HUES48 (cell line): ENCODE results near the gene C10orf143.

Experiments used
- H3K27ac ChIP-seq: one replicate; pipeline ENCODE4 v1.7.0; 2013; ENCODE audit warnings: low read depth, low read length, inconsistent platforms
- H3K27me3 ChIP-seq: 2 replicates; pipeline ENCODE4 v1.6.1; 2013; ENCODE audit warnings: mild to moderate bottlenecking, low read length; ENCODE audit not compliant: control insufficient read depth, insufficient read depth
- H3K36me3 ChIP-seq: 2 replicates; pipeline ENCODE4 v1.6.1; 2013; ENCODE audit warnings: low read length; ENCODE audit not compliant: control insufficient read depth, insufficient read depth
- H3K4me1 ChIP-seq: 2 replicates; pipeline ENCODE4 v1.6.1; 2013; ENCODE audit warnings: mild to moderate bottlenecking, low read length; ENCODE audit not compliant: control insufficient read depth, insufficient read depth
- H3K4me3 ChIP-seq: 2 replicates; pipeline ENCODE4 v1.5.1; 2013; ENCODE audit warnings: mild to moderate bottlenecking, low read depth, low read length
- H3K9ac ChIP-seq: 2 replicates; pipeline ENCODE4 v1.6.1; 2013; ENCODE audit warnings: mild to moderate bottlenecking, low read depth, low read length, moderate library complexity
- H3K9me3 ChIP-seq: 2 replicates; pipeline ENCODE4 v1.6.1; 2013; ENCODE audit warnings: low read length; ENCODE audit not compliant: control insufficient read depth, insufficient read depth

Gene C10orf143

GRCh38 chr10:130022511-130023299 is 87.9 kb downstream of the C10orf143 start:
- H3K9me3 ChIP-seq = no peaks in the 10 kb centered on the region
- no peak overlapping the region for H3K27ac ChIP-seq
- no peak overlapping the region for H3K4me3 ChIP-seq
- no peak overlapping the region for H3K9ac ChIP-seq
- no peaks in the 10 kb centered on the region for H3K36me3 ChIP-seq
- H3K27me3 ChIP-seq = no peaks in the 10 kb centered on the region
- no peaks in the 10 kb centered on the region for H3K4me1 ChIP-seq

GRCh38 chr10:130022086-130022485 is 88.5 kb downstream of the C10orf143 start:
- Histone ChIP-seq H3K36me3 (no peaks in the 10 kb centered on the region), H3K27me3 (no peaks in the 10 kb centered on the region), H3K9me3 (no peaks in the 10 kb centered on the region), H3K9ac (no peak overlapping the region), H3K4me1 (no peaks in the 10 kb centered on the region), H3K4me3 (no peak overlapping the region), H3K27ac (no peak overlapping the region)

- Histone ChIP-seq H3K4me3 (no peak overlapping the region), H3K9ac (no peak overlapping the region), H3K27ac (no peak overlapping the region), H3K36me3 (no peaks in the 10 kb centered on the region), H3K27me3 (no peaks in the 10 kb centered on the region), H3K9me3 (no peaks in the 10 kb centered on the region), H3K4me1 (no peaks in the 10 kb centered on the region)
These were observed 89.2 kb downstream of the C10orf143 start for GRCh38 chr10:130021383-130021950.

GRCh38 chr10:130020651-130021382 is 89.8 kb downstream of the C10orf143 start:
- no peak overlapping the region for H3K4me3 ChIP-seq
- no peak overlapping the region for H3K9ac ChIP-seq
- no peak overlapping the region for H3K27ac ChIP-seq

GRCh38 chr10:130018730-130019185 is 91.9 kb downstream of the C10orf143 start:
- H3K4me3 ChIP-seq = no peak overlapping the region
- no peaks in the 10 kb centered on the region for H3K36me3 ChIP-seq
- H3K27me3 ChIP-seq = no peaks in the 10 kb centered on the region
- H3K9ac ChIP-seq = no peak overlapping the region
- H3K27ac ChIP-seq = no peak overlapping the region
- no peaks in the 10 kb centered on the region for H3K4me1 ChIP-seq
- no peaks in the 10 kb centered on the region for H3K9me3 ChIP-seq

More at GRCh38 chr10:130020651-130021382, 89.8 kb downstream of the C10orf143 start:
- no peaks in the 10 kb centered on the region for H3K9me3 ChIP-seq
- H3K27me3 ChIP-seq = no peaks in the 10 kb centered on the region
- no peaks in the 10 kb centered on the region for H3K4me1 ChIP-seq
- no peaks in the 10 kb centered on the region for H3K36me3 ChIP-seq

- Histone ChIP-seq H3K36me3 (no peaks in the 10 kb centered on the region), H3K4me1 (no peaks in the 10 kb centered on the region), H3K9me3 (no peaks in the 10 kb centered on the region), H3K9ac (no peak overlapping the region), H3K27me3 (no peaks in the 10 kb centered on the region), H3K4me3 (no peak overlapping the region), H3K27ac (no peak overlapping the region)
These were observed 92.4 kb downstream of the C10orf143 start for GRCh38 chr10:130018265-130018664.

- H3K4me3 ChIP-seq = no peak overlapping the region
- no peaks in the 10 kb centered on the region for H3K27me3 ChIP-seq
- no peak overlapping the region for H3K27ac ChIP-seq
- H3K36me3 ChIP-seq = no peaks in the 10 kb centered on the region
- H3K9ac ChIP-seq = no peak overlapping the region
- no peaks in the 10 kb centered on the region for H3K4me1 ChIP-seq
- no peaks in the 10 kb centered on the region for H3K9me3 ChIP-seq
These were observed 93.0 kb downstream of the C10orf143 start for GRCh38 chr10:130017631-130018022.

- Histone ChIP-seq H3K36me3 (no peaks in the 10 kb centered on the region), H3K9me3 (no peaks in the 10 kb centered on the region), H3K27ac (no peak overlapping the region), H3K4me3 (no peak overlapping the region), H3K4me1 (no peaks in the 10 kb centered on the region), H3K27me3 (no peaks in the 10 kb centered on the region), H3K9ac (no peak overlapping the region)
These were observed 93.5 kb downstream of the C10orf143 start for GRCh38 chr10:130016993-130017630.

- Histone ChIP-seq H3K36me3 (no peaks in the 10 kb centered on the region), H3K9me3 (no peaks in the 10 kb centered on the region), H3K27ac (no peak overlapping the region), H3K27me3 (no peaks in the 10 kb centered on the region), H3K9ac (no peak overlapping the region), H3K4me3 (no peak overlapping the region), H3K4me1 (no peaks in the 10 kb centered on the region)
These were observed 94.5 kb downstream of the C10orf143 start for GRCh38 chr10:130016095-130016494.

GRCh38 chr10:130015075-130015695 is 95.4 kb downstream of the C10orf143 start:
- no peak overlapping the region for H3K4me3 ChIP-seq
- no peaks in the 10 kb centered on the region for H3K27me3 ChIP-seq

More at GRCh38 chr10:130015075-130015695, 95.4 kb downstream of the C10orf143 start:
- no peaks in the 10 kb centered on the region for H3K36me3 ChIP-seq
- no peaks in the 10 kb centered on the region for H3K9me3 ChIP-seq
- no peak overlapping the region for H3K27ac ChIP-seq
- no peaks in the 10 kb centered on the region for H3K4me1 ChIP-seq
- H3K9ac ChIP-seq = no peak overlapping the region
